ENCODE data around the gene PPP3R1. TPM values are rescaled to one million over a fixed set of nuclear protein-coding genes. Genes with fewer than 3 reads are reported as not detected.

The PPP3R1 gene
- total and polyA plus RNA-seq, 10 of the 15 experiments (the other 5 are each of a cell fraction or from before 2014, with no cell fraction given) = 1.5 to 61.0 (median 15.8) TPM

DNA sequence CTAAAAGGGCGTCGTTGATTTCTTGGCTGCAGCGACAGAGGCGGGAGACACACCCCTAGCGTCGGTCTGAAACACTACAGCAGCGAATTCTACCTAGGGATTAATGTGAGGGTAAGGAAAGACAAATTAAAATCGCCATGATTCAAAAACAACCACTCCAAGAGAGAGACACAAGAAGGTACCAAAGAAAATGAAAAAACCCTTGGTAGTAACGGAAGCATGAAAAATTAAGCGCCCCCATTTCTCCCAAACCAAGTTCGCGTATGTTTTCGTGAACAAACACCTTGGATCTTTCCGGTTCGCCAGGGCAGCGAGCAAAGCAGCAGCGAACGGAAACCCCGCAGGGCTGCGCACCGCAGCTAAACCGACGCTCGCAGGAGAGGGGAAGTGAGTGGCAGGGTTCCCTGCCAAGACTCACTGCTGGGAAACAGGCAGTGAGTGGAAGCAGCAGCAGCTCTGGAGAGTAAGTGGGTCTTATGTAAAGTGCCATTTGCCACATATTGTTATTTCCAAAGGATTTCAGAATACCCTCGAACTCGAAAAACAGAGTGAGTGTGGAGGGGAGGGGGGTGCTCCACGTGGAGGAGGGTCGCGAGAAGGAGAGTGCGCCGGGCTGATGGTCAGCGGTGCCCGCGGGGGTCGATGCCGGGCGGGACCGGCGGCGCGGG is 1.0 kb downstream of the PPP3R1 start (continued):
- TF ChIP-seq, protein P1, sequence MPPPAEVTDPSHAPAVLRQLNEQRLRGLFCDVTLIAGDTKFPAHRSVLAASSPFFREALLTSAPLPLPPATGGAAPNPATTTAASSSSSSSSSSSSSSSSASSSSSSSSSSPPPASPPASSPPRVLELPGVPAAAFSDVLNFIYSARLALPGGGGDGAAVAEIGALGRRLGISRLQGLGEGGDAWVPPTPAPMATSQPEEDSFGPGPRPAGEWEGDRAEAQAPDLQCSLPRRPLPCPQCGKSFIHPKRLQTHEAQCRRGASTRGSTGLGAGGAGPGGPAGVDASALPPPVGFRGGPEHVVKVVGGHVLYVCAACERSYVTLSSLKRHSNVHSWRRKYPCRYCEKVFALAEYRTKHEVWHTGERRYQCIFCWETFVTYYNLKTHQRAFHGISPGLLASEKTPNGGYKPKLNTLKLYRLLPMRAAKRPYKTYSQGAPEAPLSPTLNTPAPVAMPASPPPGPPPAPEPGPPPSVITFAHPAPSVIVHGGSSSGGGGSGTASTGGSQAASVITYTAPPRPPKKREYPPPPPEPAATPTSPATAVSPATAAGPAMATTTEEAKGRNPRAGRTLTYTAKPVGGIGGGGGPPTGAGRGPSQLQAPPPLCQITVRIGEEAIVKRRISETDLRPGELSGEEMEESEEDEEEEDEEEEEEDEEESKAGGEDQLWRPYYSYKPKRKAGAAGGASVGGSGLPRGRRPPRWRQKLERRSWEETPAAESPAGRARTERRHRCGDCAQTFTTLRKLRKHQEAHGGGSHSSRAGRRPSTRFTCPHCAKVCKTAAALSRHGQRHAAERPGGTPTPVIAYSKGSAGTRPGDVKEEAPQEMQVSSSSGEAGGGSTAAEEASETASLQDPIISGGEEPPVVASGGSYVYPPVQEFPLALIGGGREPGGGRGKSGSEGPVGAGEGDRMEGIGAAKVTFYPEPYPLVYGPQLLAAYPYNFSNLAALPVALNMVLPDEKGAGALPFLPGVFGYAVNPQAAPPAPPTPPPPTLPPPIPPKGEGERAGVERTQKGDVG (CRISPR knock-in tag; IDR thresholded peaks at IDR 0.05) = no peak
- TF ChIP-seq ZNF274 (IDR thresholded peaks at IDR 0.05; ENCODE audit: insufficient read depth, insufficient read length) (no peak), SUPT20H (IDR thresholded peaks at IDR 0.05; ENCODE audit: borderline replicate concordance, control insufficient read depth, low read depth, low read length) (no peak), NBN (IDR thresholded peaks at IDR 0.05) (peak; percentile 89; the same call in 1 of the 2 replicates), BRCA1 (IDR thresholded peaks at IDR 0.05; ENCODE audit: low read depth, low read length) (no peak), HDAC6 (IDR thresholded peaks at IDR 0.05; ENCODE audit: unreplicated experiment) (no peak), SIX5 (IDR thresholded peaks at IDR 0.05; ENCODE audit: low read depth, low read length, severe bottlenecking) (no peak), BCL11A (IDR thresholded peaks at IDR 0.05; ENCODE audit: low read depth, low read length) (no peak), POLR2AphosphoS2 (IDR thresholded peaks at IDR 0.05; ENCODE audit: low read depth, low read length) (no peak), USF2 (IDR thresholded peaks at IDR 0.05; ENCODE audit: borderline replicate concordance, low read depth, low read length) (no peak), SPI1 (IDR thresholded peaks at IDR 0.05; ENCODE audit: borderline replicate concordance, insufficient read depth, low read depth, low read length) (peak; percentile 73; the same call in 1 of the 2 replicates), NFYA (IDR thresholded peaks at IDR 0.05; ENCODE audit: borderline replicate concordance, low read depth, low read length) (no peak), CHD2 (IDR thresholded peaks at IDR 0.05; ENCODE audit: borderline replicate concordance, low read depth, low read length) (no peak), ZNF592 (IDR thresholded peaks at IDR 0.05) (no peak)
- TF ChIP-seq, protein P2, sequence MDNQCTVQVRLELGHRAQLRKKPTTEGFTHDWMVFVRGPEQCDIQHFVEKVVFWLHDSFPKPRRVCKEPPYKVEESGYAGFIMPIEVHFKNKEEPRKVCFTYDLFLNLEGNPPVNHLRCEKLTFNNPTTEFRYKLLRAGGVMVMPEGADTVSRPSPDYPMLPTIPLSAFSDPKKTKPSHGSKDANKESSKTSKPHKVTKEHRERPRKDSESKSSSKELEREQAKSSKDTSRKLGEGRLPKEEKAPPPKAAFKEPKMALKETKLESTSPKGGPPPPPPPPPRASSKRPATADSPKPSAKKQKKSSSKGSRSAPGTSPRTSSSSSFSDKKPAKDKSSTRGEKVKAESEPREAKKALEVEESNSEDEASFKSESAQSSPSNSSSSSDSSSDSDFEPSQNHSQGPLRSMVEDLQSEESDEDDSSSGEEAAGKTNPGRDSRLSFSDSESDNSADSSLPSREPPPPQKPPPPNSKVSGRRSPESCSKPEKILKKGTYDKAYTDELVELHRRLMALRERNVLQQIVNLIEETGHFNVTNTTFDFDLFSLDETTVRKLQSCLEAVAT (IDR thresholded peaks at IDR 0.05) = peak; percentile 57
- TF ChIP-seq, protein P3, sequence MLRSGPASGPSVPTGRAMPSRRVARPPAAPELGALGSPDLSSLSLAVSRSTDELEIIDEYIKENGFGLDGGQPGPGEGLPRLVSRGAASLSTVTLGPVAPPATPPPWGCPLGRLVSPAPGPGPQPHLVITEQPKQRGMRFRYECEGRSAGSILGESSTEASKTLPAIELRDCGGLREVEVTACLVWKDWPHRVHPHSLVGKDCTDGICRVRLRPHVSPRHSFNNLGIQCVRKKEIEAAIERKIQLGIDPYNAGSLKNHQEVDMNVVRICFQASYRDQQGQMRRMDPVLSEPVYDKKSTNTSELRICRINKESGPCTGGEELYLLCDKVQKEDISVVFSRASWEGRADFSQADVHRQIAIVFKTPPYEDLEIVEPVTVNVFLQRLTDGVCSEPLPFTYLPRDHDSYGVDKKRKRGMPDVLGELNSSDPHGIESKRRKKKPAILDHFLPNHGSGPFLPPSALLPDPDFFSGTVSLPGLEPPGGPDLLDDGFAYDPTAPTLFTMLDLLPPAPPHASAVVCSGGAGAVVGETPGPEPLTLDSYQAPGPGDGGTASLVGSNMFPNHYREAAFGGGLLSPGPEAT (IDR thresholded peaks at IDR 0.05; ENCODE audit: low read depth) = peak; percentile 61; the same call in 1 of the 2 replicates

Data from GM12878 (cell line).